Stimulated activated CD4-positive, alpha-beta T cell treated with anti-CD3 and anti-CD28 coated beads, Interleukin-2, amount 100 ng/mL, for 4 hours (primary cell): Measurements from ENCODE around the gene ADISSP.

Experiments
- DNase-seq: peaks from one replicate; pipeline ENCODE4 v3.0.0-alpha.2; 2020; ENCODE audit warnings: low read depth

The ADISSP gene

GRCh38 chr20:3767427-3768341 is at the start of gene ADISSP:
ADISSP (minus strand) TSS chr20:3767753; CDS start chr20:3760100, 7,653 bp downstream.
- DNase-seq, result peak; percentile 96

- DNase-seq, result no peak
Observed at GRCh38 chr20:3815703-3816315, 48.3 kb upstream of the ADISSP start.

- DNase-seq, result no peak
Observed at GRCh38 chr20:3814928-3815495, 47.5 kb upstream of the ADISSP start.

- DNase-seq, result no peak
Observed at GRCh38 chr20:3813848-3814581, 46.5 kb upstream of the ADISSP start.

GRCh38 chr20:3812975-3813847 is 45.7 kb upstream of the ADISSP start:
- DNase-seq, result no peak

GRCh38 chr20:3812259-3812681 is 44.7 kb upstream of the ADISSP start:
- DNase-seq, result no peak

- DNase-seq, result peak; percentile 94
Observed at GRCh38 chr20:3811467-3812258, 44.1 kb upstream of the ADISSP start.

GRCh38 chr20:3808544-3808943 is 41.0 kb upstream of the ADISSP start:
- DNase-seq, result no peak

- DNase-seq, result no peak
Observed at GRCh38 chr20:3804781-3805180, 37.2 kb upstream of the ADISSP start.

- no peak for DNase-seq
Observed at GRCh38 chr20:3804254-3804751, 36.8 kb upstream of the ADISSP start.

GRCh38 chr20:3803854-3804253 is 36.3 kb upstream of the ADISSP start:
- DNase-seq, result no peak

- no peak for DNase-seq
Observed at GRCh38 chr20:3803289-3803688, 35.7 kb upstream of the ADISSP start.

- DNase-seq, result no peak
Observed at GRCh38 chr20:3802524-3803239, 35.1 kb upstream of the ADISSP start.

GRCh38 chr20:3801846-3802245 is 34.3 kb upstream of the ADISSP start:
- no peak for DNase-seq

- DNase-seq, result no peak
Observed at GRCh38 chr20:3801299-3801698, 33.7 kb upstream of the ADISSP start.

GRCh38 chr20:3800878-3801260 is 33.3 kb upstream of the ADISSP start:
- no peak for DNase-seq

GRCh38 chr20:3800256-3800877 is 32.8 kb upstream of the ADISSP start:
- DNase-seq, result no peak

GRCh38 chr20:3798908-3799248 is 31.3 kb upstream of the ADISSP start:
- no peak for DNase-seq

GRCh38 chr20:3798373-3798768 is 30.8 kb upstream of the ADISSP start:
- no peak for DNase-seq
